ENCODE measurements around the gene CD3E.

CD3E gene

GRCh38 chr11:118311518-118311917, 7.0 kb downstream of the CD3E start:
- Histone ChIP-seq H3K9me3 (ENCODE audit: control insufficient read depth, low read length) (no peaks in the 10 kb centered on the region), H3K4me3 (ENCODE audit: low read length) (no peak overlapping the region), H3K27me3 (replicated peaks; ENCODE audit: control insufficient read depth, insufficient read depth, low read length) (peaks cover 47% of the 10 kb centered on the region), H3K4me1 (ENCODE audit: control insufficient read depth, insufficient read depth, low read length) (peaks cover 6% of the 10 kb centered on the region), H3K9ac (ENCODE audit: low read length) (no peak overlapping the region), H3K36me3 (ENCODE audit: control insufficient read depth, insufficient read depth, low read length, severe bottlenecking) (no peaks in the 10 kb centered on the region)
- no peak for DNase-seq (ENCODE audit: low read depth)

GRCh38 chr11:118312328-118312727, 7.8 kb downstream of the CD3E start:
- Histone ChIP-seq H3K9ac (ENCODE audit: low read length) (no peak overlapping the region), H3K9me3 (ENCODE audit: control insufficient read depth, low read length) (peaks cover 2% of the 10 kb centered on the region), H3K27me3 (replicated peaks; ENCODE audit: control insufficient read depth, insufficient read depth, low read length) (peaks cover 53% of the 10 kb centered on the region), H3K4me1 (ENCODE audit: control insufficient read depth, insufficient read depth, low read length) (peaks cover 8% of the 10 kb centered on the region), H3K4me3 (ENCODE audit: low read length) (no peak overlapping the region), H3K36me3 (ENCODE audit: control insufficient read depth, insufficient read depth, low read length, severe bottlenecking) (no peaks in the 10 kb centered on the region)
- DNase-seq (ENCODE audit: low read depth) = no peak

- Histone ChIP-seq H3K4me1 (ENCODE audit: control insufficient read depth, insufficient read depth, low read length) (peaks cover 8% of the 10 kb centered on the region), H3K9me3 (ENCODE audit: control insufficient read depth, low read length) (peaks cover 4% of the 10 kb centered on the region), H3K27me3 (replicated peaks; ENCODE audit: control insufficient read depth, insufficient read depth, low read length) (peaks cover 50% of the 10 kb centered on the region), H3K36me3 (ENCODE audit: control insufficient read depth, insufficient read depth, low read length, severe bottlenecking) (no peaks in the 10 kb centered on the region), H3K9ac (ENCODE audit: low read length) (no peak overlapping the region), H3K4me3 (ENCODE audit: low read length) (no peak overlapping the region)
- no peak for DNase-seq (ENCODE audit: low read depth)
Observed at GRCh38 chr11:118313242-118313641, 8.7 kb downstream of the CD3E start.

DNA sequence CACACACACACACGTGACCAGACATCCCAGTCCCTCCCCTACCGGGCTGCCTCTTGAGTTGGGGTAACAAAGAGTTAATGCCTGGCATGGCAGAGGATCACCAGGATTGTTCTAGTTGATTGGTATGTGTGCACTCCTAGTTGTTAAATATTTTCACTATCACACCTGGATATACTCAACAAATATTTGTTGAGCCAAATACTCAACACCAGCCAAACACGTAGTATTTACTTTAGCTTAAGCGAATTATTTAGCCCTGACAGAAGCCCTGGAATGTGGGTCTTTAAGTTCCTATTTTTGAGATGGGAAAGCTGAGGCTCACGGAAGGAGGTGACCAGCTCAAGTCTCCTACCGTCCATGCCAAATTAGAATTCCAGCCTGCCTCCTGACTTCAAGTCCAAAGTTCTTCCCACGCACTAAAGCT, 10.5 kb downstream of the CD3E start:
- DNase-seq (ENCODE audit: low read depth) = no peak
- Histone ChIP-seq H3K9ac (ENCODE audit: low read length) (no peak overlapping the region), H3K9me3 (ENCODE audit: control insufficient read depth, low read length) (peaks cover 4% of the 10 kb centered on the region), H3K36me3 (ENCODE audit: control insufficient read depth, insufficient read depth, low read length, severe bottlenecking) (no peaks in the 10 kb centered on the region), H3K27me3 (replicated peaks; ENCODE audit: control insufficient read depth, insufficient read depth, low read length) (peaks cover 51% of the 10 kb centered on the region), H3K4me3 (ENCODE audit: low read length) (no peak overlapping the region), H3K4me1 (ENCODE audit: control insufficient read depth, insufficient read depth, low read length) (peaks cover 8% of the 10 kb centered on the region)

DNA sequence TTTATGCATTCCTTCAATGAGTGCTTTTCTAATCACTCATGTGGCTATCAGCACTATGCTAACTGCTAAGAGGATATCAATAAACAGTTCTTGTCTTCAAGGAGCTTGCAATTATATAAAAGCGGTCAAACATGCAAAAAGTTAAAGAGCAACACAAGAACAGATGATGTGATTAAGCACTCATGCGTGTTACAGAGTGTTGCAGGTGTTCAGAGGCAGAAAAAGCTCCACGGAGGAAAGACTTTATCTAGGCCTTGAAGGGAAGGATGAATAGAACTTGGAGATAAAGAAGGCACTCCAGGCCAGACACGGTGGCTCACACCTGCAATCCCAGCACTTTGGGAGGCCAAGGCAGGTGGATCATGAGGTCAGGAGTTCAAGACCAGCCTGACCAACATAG, 13.6 kb downstream of the CD3E start:
- Histone ChIP-seq H3K4me3 (ENCODE audit: low read length) (no peak overlapping the region), H3K4me1 (ENCODE audit: control insufficient read depth, insufficient read depth, low read length) (peaks cover 6% of the 10 kb centered on the region), H3K9ac (ENCODE audit: low read length) (no peak overlapping the region), H3K27me3 (replicated peaks; ENCODE audit: control insufficient read depth, insufficient read depth, low read length) (peaks cover 38% of the 10 kb centered on the region), H3K36me3 (ENCODE audit: control insufficient read depth, insufficient read depth, low read length, severe bottlenecking) (no peaks in the 10 kb centered on the region), H3K9me3 (ENCODE audit: control insufficient read depth, low read length) (peaks cover 4% of the 10 kb centered on the region)
- DNase-seq (ENCODE audit: low read depth) = no peak

DNA sequence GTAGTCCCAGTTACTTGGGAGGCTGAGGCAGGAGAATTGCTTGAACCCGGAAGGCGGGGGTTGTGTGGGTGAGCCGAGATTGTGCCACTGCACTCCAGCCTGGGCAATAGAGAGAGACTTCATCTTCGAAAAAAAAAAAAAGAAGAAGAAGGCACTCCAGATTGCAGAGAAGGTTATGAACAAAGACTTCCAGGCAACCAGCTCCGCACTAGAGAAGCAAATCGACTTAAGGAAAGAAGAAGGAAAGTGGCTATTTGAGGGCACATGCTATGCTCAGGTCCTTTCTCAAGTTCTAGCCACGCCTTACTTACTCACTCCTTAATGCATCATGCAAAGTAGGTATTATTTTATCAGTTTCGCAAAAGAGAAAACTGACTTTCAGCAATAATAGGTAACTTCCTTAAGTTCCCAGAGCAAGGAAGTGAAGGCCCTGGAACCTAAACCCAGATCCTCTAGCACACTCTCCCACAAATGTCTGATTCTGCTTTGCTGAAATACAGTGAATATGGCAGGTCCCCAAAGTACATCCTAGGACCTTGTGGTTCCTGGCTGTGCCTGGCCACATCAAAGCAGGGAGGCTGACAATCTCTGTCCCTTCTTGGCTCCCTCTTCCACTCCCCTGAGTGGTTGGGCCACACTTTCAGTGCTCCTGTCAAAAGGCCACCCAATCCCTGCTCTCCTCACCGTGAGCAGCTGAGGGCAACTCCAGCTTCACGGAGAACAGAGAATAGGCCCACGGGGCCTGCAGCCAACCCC, 14.2 kb downstream of the CD3E start:
- H3K4me1 ChIP-seq (ENCODE audit: control insufficient read depth, insufficient read depth, low read length) = peaks cover 3% of the 10 kb centered on the region
- H3K27me3 ChIP-seq (replicated peaks; ENCODE audit: control insufficient read depth, insufficient read depth, low read length) = peaks cover 39% of the 10 kb centered on the region
- H3K36me3 ChIP-seq (ENCODE audit: control insufficient read depth, insufficient read depth, low read length, severe bottlenecking) = no peaks in the 10 kb centered on the region
- no peak overlapping the region for H3K4me3 ChIP-seq (ENCODE audit: low read length)
- peaks cover 4% of the 10 kb centered on the region for H3K9me3 ChIP-seq (ENCODE audit: control insufficient read depth, low read length)
- DNase-seq (ENCODE audit: low read depth) = no peak
- no peak overlapping the region for H3K9ac ChIP-seq (ENCODE audit: low read length)

DNA sequence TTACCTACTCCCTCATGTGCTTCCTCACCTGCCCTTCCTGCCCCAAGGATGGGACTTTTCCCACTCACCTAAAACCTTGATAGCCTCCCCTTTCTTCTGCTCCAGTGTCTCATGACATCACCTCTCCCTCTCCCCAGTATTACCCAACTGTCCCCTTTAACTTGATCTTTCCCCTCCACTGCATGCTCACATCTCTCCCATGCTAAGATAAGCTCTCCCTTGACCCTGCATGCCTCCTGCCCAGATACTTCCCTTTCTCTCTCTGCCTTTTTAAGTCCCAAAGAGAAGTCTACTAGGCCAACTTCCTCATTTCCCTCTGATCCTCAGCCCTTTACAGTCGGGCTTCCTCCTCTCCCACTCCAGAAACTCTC, 14.8 kb downstream of the CD3E start:
- no peaks in the 10 kb centered on the region for H3K36me3 ChIP-seq (ENCODE audit: control insufficient read depth, insufficient read depth, low read length, severe bottlenecking)
- H3K4me1 ChIP-seq (ENCODE audit: control insufficient read depth, insufficient read depth, low read length) = peaks cover 3% of the 10 kb centered on the region
- peaks cover 33% of the 10 kb centered on the region for H3K27me3 ChIP-seq (replicated peaks; ENCODE audit: control insufficient read depth, insufficient read depth, low read length)
- no peak overlapping the region for H3K9ac ChIP-seq (ENCODE audit: low read length)
- no peak for DNase-seq (ENCODE audit: low read depth)
- peaks cover 4% of the 10 kb centered on the region for H3K9me3 ChIP-seq (ENCODE audit: control insufficient read depth, low read length)
- H3K4me3 ChIP-seq (ENCODE audit: low read length) = no peak overlapping the region

DNA sequence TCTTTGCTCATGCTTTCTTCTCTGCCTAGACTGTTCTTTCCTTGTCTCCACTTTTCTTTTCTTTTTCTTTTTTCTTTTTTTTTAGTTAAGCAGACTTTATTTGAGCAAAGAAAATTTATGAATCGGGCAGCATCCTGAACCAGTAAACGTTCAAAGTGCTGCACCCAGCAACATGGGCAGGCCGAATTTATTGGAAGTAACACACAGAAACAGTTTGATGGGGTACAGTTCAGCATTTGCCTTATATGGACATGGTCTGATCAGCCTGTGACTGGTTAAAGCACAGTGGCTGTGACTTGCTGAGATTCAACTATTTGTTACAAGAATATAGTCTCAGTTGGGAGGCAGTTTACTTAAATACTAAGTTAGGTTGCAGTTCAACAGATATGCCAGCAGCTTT, 16.0 kb downstream of the CD3E start:
- H3K36me3 ChIP-seq (ENCODE audit: control insufficient read depth, insufficient read depth, low read length, severe bottlenecking) = no peaks in the 10 kb centered on the region
- peaks cover 4% of the 10 kb centered on the region for H3K9me3 ChIP-seq (ENCODE audit: control insufficient read depth, low read length)
- no peak overlapping the region for H3K9ac ChIP-seq (ENCODE audit: low read length)
- H3K27me3 ChIP-seq (replicated peaks; ENCODE audit: control insufficient read depth, insufficient read depth, low read length) = peaks cover 24% of the 10 kb centered on the region
- peaks cover 3% of the 10 kb centered on the region for H3K4me1 ChIP-seq (ENCODE audit: control insufficient read depth, insufficient read depth, low read length)
- no peak overlapping the region for H3K4me3 ChIP-seq (ENCODE audit: low read length)
- no peak for DNase-seq (ENCODE audit: low read depth)

- no peak for DNase-seq (ENCODE audit: low read depth)
Observed at GRCh38 chr11:118321386-118322082, 17.0 kb downstream of the CD3E start.

DNA sequence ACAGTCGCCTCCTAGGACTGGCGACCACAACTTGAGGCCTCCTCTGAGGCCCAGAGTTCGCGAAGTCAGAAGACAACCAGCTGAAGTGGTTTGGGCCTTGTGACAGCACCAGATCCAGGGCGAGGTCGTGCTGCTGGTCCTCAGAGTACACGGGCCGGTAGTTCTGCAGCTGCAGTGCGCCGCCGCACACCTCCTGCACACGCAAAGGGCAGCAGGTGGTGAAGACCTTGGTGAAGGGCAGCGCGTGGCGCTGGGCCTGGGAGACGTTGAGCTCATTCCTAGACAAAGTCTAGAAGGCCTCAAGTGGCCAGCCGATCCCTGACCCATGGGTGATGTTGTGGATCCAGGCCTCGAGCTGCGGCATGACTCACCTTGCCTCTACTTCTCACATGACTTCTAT, 18.2 kb downstream of the CD3E start:
- Histone ChIP-seq H3K4me1 (ENCODE audit: control insufficient read depth, insufficient read depth, low read length) (no peaks in the 10 kb centered on the region), H3K4me3 (ENCODE audit: low read length) (no peak overlapping the region), H3K36me3 (ENCODE audit: control insufficient read depth, insufficient read depth, low read length, severe bottlenecking) (no peaks in the 10 kb centered on the region), H3K27me3 (replicated peaks; ENCODE audit: control insufficient read depth, insufficient read depth, low read length) (peaks cover 11% of the 10 kb centered on the region), H3K9ac (ENCODE audit: low read length) (no peak overlapping the region), H3K9me3 (ENCODE audit: control insufficient read depth, low read length) (no peaks in the 10 kb centered on the region)
- DNase-seq (ENCODE audit: low read depth) = no peak

More at GRCh38 chr11:118321386-118322082, 17.0 kb downstream of the CD3E start:
- peaks cover 3% of the 10 kb centered on the region for H3K4me1 ChIP-seq (ENCODE audit: control insufficient read depth, insufficient read depth, low read length)
- no peak overlapping the region for H3K9ac ChIP-seq (ENCODE audit: low read length)
- peaks cover 18% of the 10 kb centered on the region for H3K27me3 ChIP-seq (replicated peaks; ENCODE audit: control insufficient read depth, insufficient read depth, low read length)
- no peak overlapping the region for H3K4me3 ChIP-seq (ENCODE audit: low read length)
- H3K9me3 ChIP-seq (ENCODE audit: control insufficient read depth, low read length) = peaks cover 4% of the 10 kb centered on the region
- H3K36me3 ChIP-seq (ENCODE audit: control insufficient read depth, insufficient read depth, low read length, severe bottlenecking) = no peaks in the 10 kb centered on the region

GRCh38 chr11:118325283-118325682, 20.8 kb downstream of the CD3E start:
- Histone ChIP-seq H3K4me3 (ENCODE audit: low read length) (no peak overlapping the region), H3K4me1 (ENCODE audit: control insufficient read depth, insufficient read depth, low read length) (no peaks in the 10 kb centered on the region), H3K9ac (ENCODE audit: low read length) (no peak overlapping the region), H3K9me3 (ENCODE audit: control insufficient read depth, low read length) (no peaks in the 10 kb centered on the region), H3K27me3 (replicated peaks; ENCODE audit: control insufficient read depth, insufficient read depth, low read length) (peaks cover 15% of the 10 kb centered on the region), H3K36me3 (ENCODE audit: control insufficient read depth, insufficient read depth, low read length, severe bottlenecking) (no peaks in the 10 kb centered on the region)
- DNase-seq (ENCODE audit: low read depth) = no peak
